HepG2 (cell line): Measurements from ENCODE around the gene CSMD2. TPM values are rescaled to one million over a fixed set of nuclear protein-coding genes. Genes with fewer than 3 reads are reported as not detected.

Experiments
- ATAC-seq: fragments of 200-7000 bp; cut with Tn5 transposase; 3 replicates; pipeline ENCODE4 v1.9.1; 2020; ENCODE audit warnings: mild to moderate bottlenecking, moderate library complexity
- BruUV-seq: library from RNA; stranded (reverse); fragments of 400-500 nt; replicated peaks from 2 replicates; lab custom pipeline; 2021; lab: Mats Ljungman, UMichigan
- CTCF ChIA-PET: fragments of 300-600 bp; formaldehyde crosslinking; extraction: SDS; loops from one replicate; lab custom pipeline; 2021; ENCODE audit warnings: low total read pairs, inconsistent platforms, low intra/inter-chr PET ratio; lab: Yijun Ruan, JAX
- POLR2A ChIA-PET: fragments of 350-600 bp; sonication (Branson Sonifier 250); formaldehyde crosslinking; loops from one replicate; lab custom pipeline; 2020; ENCODE audit warnings: antibody characterized with exemption, inconsistent platforms; lab: Yijun Ruan, JAX
- DNase-seq: peaks from one replicate; pipeline ENCODE4 v3.0.0-alpha.2; 2015; ENCODE audit warnings: low spot score
- FAIRE-seq: peaks from 3 replicates; lab custom pipeline; 2011; peaks lifted over from hg19 to GRCh38; lab: Jason Lieb, UNC
- H2AFZ ChIP-seq: one replicate; pipeline ENCODE4 v1.6.1; 2011; ENCODE audit warnings: low read length, inconsistent platforms
- H3K27ac ChIP-seq: fragments of 300-600 bp; 3 replicates; pipeline ENCODE4 v1.8.0; 2011; ENCODE audit warnings: mixed run types, mild to moderate bottlenecking, mixed read lengths, low read length, inconsistent platforms; ENCODE audit not compliant: insufficient read depth; ENCODE audit errors: extremely low read length
- H3K27me3 ChIP-seq, 2 experiments: fragments of 200-600 bp in 1 of 2; 2 replicates in 1 of 2; 3 replicates in 1 of 2; pipeline versions ENCODE4 v1.6.0 to v1.8.0; 2011; ENCODE audit warnings: low read length in 2 of 2, mild to moderate bottlenecking in 2 of 2, moderate library complexity in 2 of 2, inconsistent platforms in 1 of 2; ENCODE audit not compliant: insufficient read depth in 2 of 2, control insufficient read depth in 1 of 2
- H3K36me3 ChIP-seq, 2 experiments: fragments of 200-600 bp in 1 of 2; replicated peaks in 1 of 2; 2 replicates in 1 of 2; 3 replicates in 1 of 2; pipeline versions ENCODE4 v1.5.1 to v1.8.0; 2011; ENCODE audit warnings: low read length in 2 of 2, inconsistent platforms in 1 of 2; ENCODE audit not compliant: insufficient read depth in 2 of 2, control insufficient read depth in 1 of 2
- H3K4me1 ChIP-seq: 2 replicates; pipeline ENCODE4 v1.5.1; 2012; ENCODE audit warnings: low read length, inconsistent platforms; ENCODE audit not compliant: insufficient read depth
- H3K4me2 ChIP-seq: 2 replicates; pipeline ENCODE4 v1.6.0; 2011; ENCODE audit warnings: low read depth, low read length, inconsistent platforms
- H3K4me3 ChIP-seq, 3 experiments: fragments of 200-600 bp in 1 of 3; sonication (generic), shearing (Covaris generic) in 1 of 3; replicated peaks in 1 of 3; 2 replicates each; pipeline ENCODE4 v1.5.1; 2011 to 2016; ENCODE audit warnings: low read length in 3 of 3, inconsistent platforms in 2 of 3, low read depth in 2 of 3, mild to moderate bottlenecking in 2 of 3, control low read depth in 1 of 3, mixed read lengths in 1 of 3; ENCODE audit not compliant: insufficient read depth in 1 of 3
- H3K79me2 ChIP-seq: one replicate; pipeline ENCODE4 v1.6.1; 2011; ENCODE audit warnings: low read length, inconsistent platforms; ENCODE audit not compliant: insufficient read depth
- H3K9ac ChIP-seq: 2 replicates; pipeline ENCODE4 v1.6.0; 2011; ENCODE audit warnings: mild to moderate bottlenecking, low read depth, low read length, inconsistent platforms; ENCODE audit not compliant: insufficient read depth
- H3K9me3 ChIP-seq: 2 replicates; pipeline ENCODE4 v1.5.1; 2012; ENCODE audit warnings: mild to moderate bottlenecking, low read length
- H4K20me1 ChIP-seq: 2 replicates; pipeline ENCODE4 v1.6.0; 2011; ENCODE audit warnings: inconsistent platforms, mild to moderate bottlenecking, low read length, moderate library complexity; ENCODE audit not compliant: insufficient read depth
- ARID5B ChIP-seq: IDR thresholded peaks from 2 replicates; pipeline ENCODE4 v1.4.0; 2020; ENCODE audit warnings: mild to moderate bottlenecking, missing genetic modification reagents
- ATF4 ChIP-seq, 2 experiments: fragments of 450-650 bp in 1 of 2; sonication (generic) in 1 of 2; formaldehyde crosslinking; IDR thresholded peaks; 2 replicates each; pipeline versions ENCODE4 v1.5.0 to v1.8.0; 2020 to 2022; ENCODE audit warnings: mild to moderate bottlenecking in 1 of 2, missing genetic modification reagents in 1 of 2
- ATF5 ChIP-seq: sonication (generic); formaldehyde crosslinking; IDR thresholded peaks from 2 replicates; pipeline ENCODE4 v1.4.0; 2020; ENCODE audit warnings: mild to moderate bottlenecking, low read depth, missing genetic modification reagents
- BCLAF1 ChIP-seq: fragments of 450-650 bp; IDR thresholded peaks from 2 replicates; pipeline ENCODE4 v1.6.1; 2017; ENCODE audit warnings: mild to moderate bottlenecking
- CBX5 ChIP-seq: sonication (generic); formaldehyde crosslinking; IDR thresholded peaks from 2 replicates; pipeline ENCODE4 v1.4.0; 2020; ENCODE audit warnings: missing genetic modification reagents, borderline replicate concordance
- CENPX ChIP-seq: sonication (generic); formaldehyde crosslinking; IDR thresholded peaks from 2 replicates; pipeline ENCODE4 v1.9.0; 2021; ENCODE audit warnings: mild to moderate bottlenecking, missing genetic modification reagents, moderate library complexity
- CHCHD3 ChIP-seq: sonication (generic); formaldehyde crosslinking; IDR thresholded peaks from 2 replicates; pipeline ENCODE4 v1.8.0; 2022; ENCODE audit warnings: mild to moderate bottlenecking, missing genetic modification reagents, moderate library complexity
- CREB1 ChIP-seq, 2 experiments: fragments of 450-650 bp in 1 of 2; IDR thresholded peaks; 2 replicates each; pipeline ENCODE4 v1.6.1; 2016 to 2017; ENCODE audit warnings: control low read depth in 1 of 2, mild to moderate bottlenecking in 1 of 2, missing compliant biosample characterization in 1 of 2, missing genetic modification characterization in 1 of 2
- ETV5 ChIP-seq: IDR thresholded peaks from 2 replicates; pipeline ENCODE4 v1.6.1; 2018; ENCODE audit warnings: missing biosample characterization, missing genetic modification reagents, inconsistent platforms, borderline replicate concordance
- ZNF17 ChIP-seq: sonication (generic); formaldehyde crosslinking; IDR thresholded peaks from 2 replicates; pipeline ENCODE4 v1.5.0; 2020; ENCODE audit warnings: mild to moderate bottlenecking, missing genetic modification reagents
- ZNF20 ChIP-seq: sonication (generic); formaldehyde crosslinking; IDR thresholded peaks from 2 replicates; pipeline ENCODE4 v1.4.0; 2020; ENCODE audit warnings: mild to moderate bottlenecking, moderate library complexity, missing genetic modification reagents
- ZNF564 ChIP-seq: sonication (generic); formaldehyde crosslinking; IDR thresholded peaks from 2 replicates; pipeline ENCODE4 v1.8.1; 2023; ENCODE audit warnings: mild to moderate bottlenecking, missing genetic modification reagents
- WGBS: methylation state at CpG from one replicate; pipeline ENCODE4 v1.1.6; 2017; ENCODE audit warnings: low lambda C conversion rate; 5-methylcytosine and 5-hydroxymethylcytosine counted together
- in situ Hi-C: cut with HindIII; loops from 2 replicates; pipeline ENCODE4 v1.10.0; 2017; ENCODE audit warnings: low pct_unique_long_range_greater_than_20kb; ENCODE audit not compliant: extremely low pct_ligation_motif_present
- intact Hi-C: fragments of 100-400 bp; cut with micrococcal nuclease; formaldehyde crosslinking; loops from one replicate; pipeline ENCODE4 v1.10.0; 2022; ENCODE audit not compliant: unreplicated experiment
- polyA plus RNA-seq, 8 experiments: library from polyadenylated mRNA; depleted of rRNA in 3 of 8; stranded (reverse) in 7 of 8; unstranded in 1 of 8; fragments of >200 nt; fragmentation: Illumina TruSeq in 4 of 8; extraction: Trizol in 4 of 8; gene quantifications; 2 replicates each; pipeline versions ENCODE4 v1.2.1 to v1.2.3, GENCODE V29; 2011 to 2016; ENCODE audit warnings: low read depth in 4 of 8, missing spikeins in 1 of 8, mixed read lengths in 1 of 8; ENCODE audit not compliant: insufficient read depth in 1 of 8
- total RNA-seq, 5 experiments: library from RNA; depleted of rRNA; stranded (reverse); fragments of >200 nt; fragmentation: Illumina TruSeq; extraction: Trizol; gene quantifications; 2 replicates each; pipeline ENCODE4 v1.2.3, GENCODE V29; 2016; ENCODE audit warnings: low read depth in 1 of 5

CSMD2 gene
- total and polyA plus RNA-seq, 2 of the 13 experiments (the other 11 are each of a cell fraction or from before 2014, with no cell fraction given), result not detected

- Histone ChIP-seq H4K20me1 (peaks cover 4% of the 10 kb centered on the region; the same call in 1 of the 2 replicates), H3K9me3 (no peaks in the 10 kb centered on the region), H3K4me3 (no peak overlapping the region), H3K36me3 (no peaks in the 10 kb centered on the region), H3K9ac (no peak overlapping the region), H3K4me2 (no peak overlapping the region), H3K79me2 (no peaks in the 10 kb centered on the region), H3K4me1 (peaks cover 10% of the 10 kb centered on the region), H3K27ac (no peak overlapping the region), H2AFZ (no peak overlapping the region), H3K27me3 (peaks cover 0 to 8% of the 10 kb centered on the region in 2 experiments; a peak in 1 of 5 replicates)
- POLR2A ChIA-PET, result no interaction called here
- no peak for ATAC-seq
- CTCF ChIA-PET, result no interaction called here
- in situ Hi-C loops (no loop called here), intact Hi-C loops (no loop called here)
- 44% methylated on average over 5 of the region's 5 CpGs for WGBS
- BruUV-seq, result no TSS peak
- TF ChIP-seq CENPX (CRISPR knock-in tag) (no peak), ATF5 (CRISPR knock-in tag) (no peak), ZNF17 (CRISPR knock-in tag) (no peak), ETV5 (CRISPR knock-in tag) (no peak), CBX5 (CRISPR knock-in tag) (no peak), BCLAF1 (no peak), ARID5B (CRISPR knock-in tag) (no peak), CHCHD3 (CRISPR knock-in tag) (no peak), ZNF564 (CRISPR knock-in tag) (no peak), ATF4 (CRISPR knock-in tag; IDR thresholded peaks at IDR 0.05) (no peak), CREB1 (IDR thresholded peaks at IDR 0.05) (no peak), CREB1 (CRISPR knock-in tag; IDR thresholded peaks at IDR 0.05) (no peak), ZNF20 (CRISPR knock-in tag) (no peak)
- FAIRE-seq, result no peak
- DNase-seq, result no peak
These were observed 498.4 kb downstream of the CSMD2 start for GRCh38 chr1:33666616-33667015.
